Limb (tissue), 2 donors: ENCODE results near the gene PRAMEF15.
"Not testable (repeated sequence)": the region's sequence is repeated elsewhere in the genome, so short reads cannot be mapped to it uniquely, and the experiment has no call there.

Source experiments
- DNase-seq, 2 donors: peaks; one replicate each; pipeline ENCODE4 v3.0.0-alpha.2; 2016; ENCODE audit errors: extremely low spot score in 2 of 2

Gene PRAMEF15

GRCh38 chr1:13315281-13315680 lies at the start of gene PRAMEF15:
Gene PRAMEF15 (plus strand): TSS chr1:13315581. CDS start chr1:13318408, 2,827 bp downstream.
- DNase-seq, result not testable (repeated sequence)

GRCh38 chr1:13277016-13277415 lies 38.4 kb upstream of the PRAMEF15 start:
- not testable (repeated sequence) for DNase-seq

- DNase-seq, result not testable (repeated sequence)
These were observed 35.8 kb upstream of the PRAMEF15 start for GRCh38 chr1:13279617-13280016.

- DNase-seq, result not testable (repeated sequence)
These were observed 30.3 kb upstream of the PRAMEF15 start, which contains the start of gene PRAMEF8 for GRCh38 chr1:13285037-13285436. Gene PRAMEF8 (minus strand): TSS chr1:13285137. CDS start chr1:13284091, 1,046 bp downstream.

- not testable (repeated sequence) for DNase-seq
These were observed 26.4 kb upstream of the PRAMEF15 start for GRCh38 chr1:13289030-13289429.

GRCh38 chr1:13297216-13297931 lies 18.0 kb upstream of the PRAMEF15 start:
- DNase-seq, result not testable (repeated sequence)

- DNase-seq, result not testable (repeated sequence)
These were observed 16.7 kb upstream of the PRAMEF15 start for GRCh38 chr1:13298699-13299098.

- DNase-seq, result not testable (repeated sequence)
These were observed 13.2 kb upstream of the PRAMEF15 start for GRCh38 chr1:13302197-13302596.

- not testable (repeated sequence) for DNase-seq
These were observed 12.1 kb upstream of the PRAMEF15 start, which contains the start of gene PRAMEF33 for GRCh38 chr1:13303239-13303638. Gene PRAMEF33 (plus strand): TSS chr1:13303539. CDS start chr1:13305955, 2,416 bp downstream.

- DNase-seq, result not testable (repeated sequence)
These were observed 27.1 kb downstream of the PRAMEF15 start for GRCh38 chr1:13342496-13342895.

GRCh38 chr1:13347034-13347433 lies 31.7 kb downstream of the PRAMEF15 start, which contains the start of gene PRAMEF14:
Gene PRAMEF14 (minus strand): TSS chr1:13347134. CDS start chr1:13345314, 1,820 bp downstream.
- DNase-seq, result not testable (repeated sequence)

- not testable (repeated sequence) for DNase-seq
These were observed 38.1 kb downstream of the PRAMEF15 start for GRCh38 chr1:13353476-13353875.

- DNase-seq, result not testable (repeated sequence)
These were observed 39.1 kb downstream of the PRAMEF15 start for GRCh38 chr1:13354475-13354874.

GRCh38 chr1:13356774-13357173 lies 41.4 kb downstream of the PRAMEF15 start:
- DNase-seq, result peak; percentile 26 to 39

- not testable (repeated sequence) for DNase-seq
These were observed 47.0 kb downstream of the PRAMEF15 start for GRCh38 chr1:13362364-13362763.

GRCh38 chr1:13364928-13365327 lies 49.5 kb downstream of the PRAMEF15 start:
- not testable (repeated sequence) for DNase-seq

GRCh38 chr1:13366536-13366935 lies 51.2 kb downstream of the PRAMEF15 start:
- DNase-seq, result not testable (repeated sequence)

- not testable (repeated sequence) for DNase-seq
These were observed 53.2 kb downstream of the PRAMEF15 start for GRCh38 chr1:13368544-13368943.
